HG03354 (cell line): ENCODE data around the gene KIFAP3.
"Not testable (repeated sequence)": the region's sequence is repeated elsewhere in the genome, so short reads cannot be mapped to it uniquely, and the experiment has no call there.

Experiments used
- ATAC-seq: cut with Tn5 transposase; IDR thresholded peaks from one replicate; pipeline ENCODE4 v1.9.1; 2021; ENCODE audit warnings: mild to moderate bottlenecking; ENCODE audit not compliant: unreplicated experiment, poor library complexity, severe bottlenecking

KIFAP3 gene

GRCh38 chr1:169893645-169894423 lies 180.7 kb downstream of the KIFAP3 start, which contains the start of gene SCYL3:
SCYL3 (minus strand) TSS chr1:169893896; CDS start chr1:169888840, 5,056 bp downstream.
- peak; percentile 90 for ATAC-seq

- peak; percentile 18 for ATAC-seq
Observed at GRCh38 chr1:169892927-169893644, 181.4 kb downstream of the KIFAP3 start.

- ATAC-seq, result no peak
Observed at GRCh38 chr1:169892176-169892926, 182.1 kb downstream of the KIFAP3 start.

GRCh38 chr1:169891539-169891885 lies 183.0 kb downstream of the KIFAP3 start:
- no peak for ATAC-seq

- no peak for ATAC-seq
Observed at GRCh38 chr1:169890761-169891538, 183.5 kb downstream of the KIFAP3 start.

GRCh38 chr1:169889871-169890270 lies 184.6 kb downstream of the KIFAP3 start:
- no peak for ATAC-seq

- ATAC-seq, result no peak
Observed at GRCh38 chr1:169886931-169887330, 187.6 kb downstream of the KIFAP3 start.

- ATAC-seq, result no peak
Observed at GRCh38 chr1:169886422-169886821, 188.1 kb downstream of the KIFAP3 start.

GRCh38 chr1:169885207-169885606 lies 189.3 kb downstream of the KIFAP3 start:
- no peak for ATAC-seq

- ATAC-seq, result no peak
Observed at GRCh38 chr1:169884634-169885033, 189.9 kb downstream of the KIFAP3 start.

- no peak for ATAC-seq
Observed at GRCh38 chr1:169882039-169882511, 192.4 kb downstream of the KIFAP3 start.

GRCh38 chr1:169879034-169879840 lies 195.3 kb downstream of the KIFAP3 start:
- ATAC-seq, result no peak

GRCh38 chr1:169878498-169878897 lies 196.0 kb downstream of the KIFAP3 start:
- ATAC-seq, result no peak

- ATAC-seq, result no peak
Observed at GRCh38 chr1:169877800-169878491, 196.5 kb downstream of the KIFAP3 start.

GRCh38 chr1:169874229-169874628 lies 200.3 kb downstream of the KIFAP3 start:
- no peak for ATAC-seq

GRCh38 chr1:169873582-169874199 lies 200.8 kb downstream of the KIFAP3 start:
- ATAC-seq, result no peak

- no peak for ATAC-seq
Observed at GRCh38 chr1:169872906-169873305, 201.6 kb downstream of the KIFAP3 start.

- ATAC-seq, result not testable (repeated sequence)
Observed at GRCh38 chr1:169871988-169872387, 202.5 kb downstream of the KIFAP3 start.
